ENCODE measurements around the gene ALB. TPM values are rescaled to one million over a fixed set of nuclear protein-coding genes. Genes with fewer than 3 reads are reported as not detected.

ALB gene
- total RNA-seq, 2 donors from 2014 or later = 1.4 to 3.5 TPM

DNA sequence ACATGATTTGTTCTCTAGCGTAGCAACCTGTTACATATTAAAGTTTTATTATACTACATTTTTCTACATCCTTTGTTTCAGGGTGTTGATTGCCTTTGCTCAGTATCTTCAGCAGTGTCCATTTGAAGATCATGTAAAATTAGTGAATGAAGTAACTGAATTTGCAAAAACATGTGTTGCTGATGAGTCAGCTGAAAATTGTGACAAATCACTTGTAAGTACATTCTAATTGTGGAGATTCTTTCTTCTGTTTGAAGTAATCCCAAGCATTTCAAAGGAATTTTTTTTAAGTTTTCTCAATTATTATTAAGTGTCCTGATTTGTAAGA lies 2.4 kb downstream of the ALB start:
- H3K27me3 ChIP-seq (ENCODE audit: control insufficient read depth, insufficient read depth, low read length, poor library complexity, severe bottlenecking) = no peaks in the 10 kb centered on the region
- no peak overlapping the region for H3K27ac ChIP-seq (ENCODE audit: low read depth, low read length)
- Mint-ChIP-seq H3K27me3 (ENCODE audit: insufficient read depth) (no peaks in the 10 kb centered on the region), H3K36me3 (ENCODE audit: low read depth) (no peaks in the 10 kb centered on the region), H3K4me3 (no peak overlapping the region), H3K27ac (no peak overlapping the region), H3K4me1 (no peaks in the 10 kb centered on the region), H3K9me3 (no peaks in the 10 kb centered on the region)
- H3K4me3 ChIP-seq (ENCODE audit: low read length) = no peak overlapping the region
- H3K9me3 ChIP-seq (ENCODE audit: control insufficient read depth, low read length) = no peaks in the 10 kb centered on the region
- no peaks in the 10 kb centered on the region for H3K36me3 ChIP-seq (ENCODE audit: control insufficient read depth, insufficient read depth, low read length)
- H3K9ac ChIP-seq (ENCODE audit: extremely low read depth, low read length, poor library complexity, severe bottlenecking) = no peak overlapping the region
- no peaks in the 10 kb centered on the region for H3K4me1 ChIP-seq (ENCODE audit: control insufficient read depth, insufficient read depth, low read length)
- TF ChIP-seq, protein P1, sequence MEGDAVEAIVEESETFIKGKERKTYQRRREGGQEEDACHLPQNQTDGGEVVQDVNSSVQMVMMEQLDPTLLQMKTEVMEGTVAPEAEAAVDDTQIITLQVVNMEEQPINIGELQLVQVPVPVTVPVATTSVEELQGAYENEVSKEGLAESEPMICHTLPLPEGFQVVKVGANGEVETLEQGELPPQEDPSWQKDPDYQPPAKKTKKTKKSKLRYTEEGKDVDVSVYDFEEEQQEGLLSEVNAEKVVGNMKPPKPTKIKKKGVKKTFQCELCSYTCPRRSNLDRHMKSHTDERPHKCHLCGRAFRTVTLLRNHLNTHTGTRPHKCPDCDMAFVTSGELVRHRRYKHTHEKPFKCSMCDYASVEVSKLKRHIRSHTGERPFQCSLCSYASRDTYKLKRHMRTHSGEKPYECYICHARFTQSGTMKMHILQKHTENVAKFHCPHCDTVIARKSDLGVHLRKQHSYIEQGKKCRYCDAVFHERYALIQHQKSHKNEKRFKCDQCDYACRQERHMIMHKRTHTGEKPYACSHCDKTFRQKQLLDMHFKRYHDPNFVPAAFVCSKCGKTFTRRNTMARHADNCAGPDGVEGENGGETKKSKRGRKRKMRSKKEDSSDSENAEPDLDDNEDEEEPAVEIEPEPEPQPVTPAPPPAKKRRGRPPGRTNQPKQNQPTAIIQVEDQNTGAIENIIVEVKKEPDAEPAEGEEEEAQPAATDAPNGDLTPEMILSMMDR (conservative IDR thresholded peaks at IDR 0.05) = no peak
- WGBS, 2 experiments (ENCODE audit: insufficient coverage in 1 of 2, insufficient read length in 1 of 2) = no CpG with 5 or more reads among the region's 1 CpG
- DNase-seq = no peak

DNA sequence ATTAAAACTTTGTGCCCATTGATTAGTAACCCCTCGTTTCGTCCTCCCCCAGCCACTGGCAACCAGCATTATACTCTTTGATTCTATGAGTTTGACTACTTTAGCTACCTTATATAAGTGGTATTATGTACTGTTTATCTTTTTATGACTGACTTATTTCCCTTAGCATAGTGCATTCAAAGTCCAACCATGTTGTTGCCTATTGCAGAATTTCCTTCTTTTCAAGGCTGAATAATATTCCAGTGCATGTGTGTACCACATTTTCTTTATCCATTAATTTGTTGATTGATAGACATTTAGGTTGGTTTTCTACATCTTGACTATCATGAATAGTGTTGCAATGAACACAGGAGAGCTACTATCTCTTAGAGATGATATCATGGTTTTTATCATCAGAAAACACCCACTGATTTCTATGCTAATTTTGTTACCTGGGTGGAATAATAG lies 3.2 kb downstream of the ALB start:
- no peak for DNase-seq
- Histone ChIP-seq H3K9me3 (ENCODE audit: control insufficient read depth, low read length) (no peaks in the 10 kb centered on the region), H3K36me3 (ENCODE audit: control insufficient read depth, insufficient read depth, low read length) (no peaks in the 10 kb centered on the region), H3K9ac (ENCODE audit: extremely low read depth, low read length, poor library complexity, severe bottlenecking) (no peak overlapping the region), H3K27ac (ENCODE audit: low read depth, low read length) (no peak overlapping the region), H3K4me3 (ENCODE audit: low read length) (no peak overlapping the region), H3K27me3 (ENCODE audit: control insufficient read depth, insufficient read depth, low read length, poor library complexity, severe bottlenecking) (no peaks in the 10 kb centered on the region), H3K4me1 (ENCODE audit: control insufficient read depth, insufficient read depth, low read length) (no peaks in the 10 kb centered on the region)
- Mint-ChIP-seq H3K36me3 (ENCODE audit: low read depth) (no peaks in the 10 kb centered on the region), H3K9me3 (no peaks in the 10 kb centered on the region), H3K27ac (no peak overlapping the region), H3K4me3 (no peak overlapping the region), H3K4me1 (no peaks in the 10 kb centered on the region), H3K27me3 (ENCODE audit: insufficient read depth) (no peaks in the 10 kb centered on the region)
- 92 to 100% methylated on average over 1 to 2 of the region's 2 CpGs for WGBS, 2 experiments (ENCODE audit: insufficient coverage in 1 of 2, insufficient read length in 1 of 2)
- TF ChIP-seq, protein P1 (conservative IDR thresholded peaks at IDR 0.05) = no peak

DNA sequence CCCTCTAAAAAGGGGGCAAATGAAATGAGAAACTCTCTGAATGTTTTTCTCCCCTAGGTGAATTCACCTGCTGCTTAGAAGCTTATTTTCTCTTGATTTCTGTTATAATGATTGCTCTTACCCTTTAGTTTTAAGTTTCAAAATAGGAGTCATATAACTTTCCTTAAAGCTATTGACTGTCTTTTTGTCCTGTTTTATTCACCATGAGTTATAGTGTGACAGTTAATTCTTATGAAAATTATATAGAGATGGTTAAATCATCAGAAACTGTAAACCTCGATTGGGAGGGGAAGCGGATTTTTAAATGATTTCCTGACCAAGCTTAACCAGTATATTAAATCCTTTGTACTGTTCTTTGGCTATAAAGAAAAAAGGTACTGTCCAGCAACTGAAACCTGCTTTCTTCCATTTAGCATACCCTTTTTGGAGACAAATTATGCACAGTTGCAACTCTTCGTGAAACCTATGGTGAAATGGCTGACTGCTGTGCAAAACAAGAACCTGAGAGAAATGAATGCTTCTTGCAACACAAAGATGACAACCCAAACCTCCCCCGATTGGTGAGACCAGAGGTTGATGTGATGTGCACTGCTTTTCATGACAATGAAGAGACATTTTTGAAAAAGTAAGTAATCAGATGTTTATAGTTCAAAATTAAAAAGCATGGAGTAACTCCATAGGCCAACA lies 4.2 kb downstream of the ALB start:
- no peak overlapping the region for H3K9ac ChIP-seq (ENCODE audit: extremely low read depth, low read length, poor library complexity, severe bottlenecking)
- no peaks in the 10 kb centered on the region for H3K4me1 Mint-ChIP-seq
- no peaks in the 10 kb centered on the region for H3K9me3 ChIP-seq (ENCODE audit: control insufficient read depth, low read length)
- no peak overlapping the region for H3K4me3 ChIP-seq (ENCODE audit: low read length)
- no peak overlapping the region for H3K27ac ChIP-seq (ENCODE audit: low read depth, low read length)
- no peaks in the 10 kb centered on the region for H3K36me3 Mint-ChIP-seq (ENCODE audit: low read depth)
- DNase-seq = no peak
- no peaks in the 10 kb centered on the region for H3K4me1 ChIP-seq (ENCODE audit: control insufficient read depth, insufficient read depth, low read length)
- TF ChIP-seq, protein P1 (conservative IDR thresholded peaks at IDR 0.05) = no peak
- no peak overlapping the region for H3K4me3 Mint-ChIP-seq
- WGBS, 2 experiments (ENCODE audit: insufficient coverage in 1 of 2, insufficient read length in 1 of 2) = 80 to 83% methylated on average over 1 to 4 of the region's 4 CpGs
- no peaks in the 10 kb centered on the region for H3K36me3 ChIP-seq (ENCODE audit: control insufficient read depth, insufficient read depth, low read length)
- H3K27ac Mint-ChIP-seq = no peak overlapping the region
- no peaks in the 10 kb centered on the region for H3K27me3 Mint-ChIP-seq (ENCODE audit: insufficient read depth)
- no peaks in the 10 kb centered on the region for H3K9me3 Mint-ChIP-seq
- no peaks in the 10 kb centered on the region for H3K27me3 ChIP-seq (ENCODE audit: control insufficient read depth, insufficient read depth, low read length, poor library complexity, severe bottlenecking)

All from endodermal cell (in vitro differentiated cells).